HepG2 (cell line): Measurements from ENCODE around the gene BAIAP2L1. TPM values are rescaled to one million over a fixed set of nuclear protein-coding genes. Genes with fewer than 3 reads are reported as not detected.

ENCODE experiments used
- CBX1 ChIP-seq: IDR thresholded peaks from one replicate; pipeline ENCODE4 v1.6.1; 2016; ENCODE audit warnings: antibody characterized with exemption, low read depth
- GATAD1 ChIP-seq: IDR thresholded peaks from 2 replicates; pipeline ENCODE4 v1.6.1; 2016; ENCODE audit warnings: missing genetic modification reagents, missing compliant biosample characterization
- MIXL1 ChIP-seq: IDR thresholded peaks from 2 replicates; pipeline ENCODE4 v1.6.1; 2016
- NRL ChIP-seq: sonication (generic); formaldehyde crosslinking; IDR thresholded peaks from 2 replicates; pipeline ENCODE4 v1.5.0; 2020; ENCODE audit warnings: missing genetic modification reagents, mild to moderate bottlenecking, moderate library complexity, borderline replicate concordance
- POLR2G ChIP-seq: fragments of 200-400 bp; formaldehyde crosslinking; IDR thresholded peaks from 2 replicates; pipeline ENCODE4 v1.6.1; 2018; ENCODE audit warnings: mild to moderate bottlenecking, low read depth, low read length, moderate library complexity
- RARG ChIP-seq: sonication (generic); formaldehyde crosslinking; IDR thresholded peaks from 2 replicates; pipeline ENCODE4 v1.4.0; 2020; ENCODE audit warnings: low read depth, mild to moderate bottlenecking, missing genetic modification reagents
- RFX3 ChIP-seq: IDR thresholded peaks from 2 replicates; pipeline ENCODE4 v1.6.1; 2016; ENCODE audit warnings: missing biosample characterization, missing genetic modification reagents
- TCF12 ChIP-seq, 2 experiments: fragments of 450-650 bp in 1 of 2; sonication (generic) in 1 of 2; formaldehyde crosslinking in 1 of 2; IDR thresholded peaks; 2 replicates each; pipeline versions ENCODE4 v1.6.1 to v1.8.0; 2017 to 2022; ENCODE audit warnings: antibody characterized with exemption in 1 of 2, mild to moderate bottlenecking in 1 of 2, missing genetic modification reagents in 1 of 2, moderate library complexity in 1 of 2
- YY1 ChIP-seq: IDR thresholded peaks from 2 replicates; pipeline ENCODE4 v1.6.1; 2011; ENCODE audit warnings: low read length, low read depth, moderate library complexity, mild to moderate bottlenecking; ENCODE audit not compliant: insufficient read depth, insufficient replicate concordance
- ZNF121 ChIP-seq: sonication (generic); formaldehyde crosslinking; IDR thresholded peaks from 2 replicates; pipeline ENCODE4 v1.5.0; 2020; ENCODE audit warnings: mild to moderate bottlenecking, missing genetic modification reagents
- ZNF260 ChIP-seq: sonication (generic); formaldehyde crosslinking; IDR thresholded peaks from 2 replicates; pipeline ENCODE4 v1.4.0; 2020; ENCODE audit warnings: missing genetic modification reagents, low read depth, mild to moderate bottlenecking, borderline replicate concordance
- ZNF367 ChIP-seq: sonication (generic); formaldehyde crosslinking; IDR thresholded peaks from 2 replicates; pipeline ENCODE4 v1.4.0; 2020; ENCODE audit warnings: missing genetic modification reagents, borderline replicate concordance
- ZNF460 ChIP-seq: sonication (generic); formaldehyde crosslinking; IDR thresholded peaks from 2 replicates; pipeline ENCODE4 v1.5.1; 2020; ENCODE audit warnings: missing genetic modification reagents, mild to moderate bottlenecking, borderline replicate concordance
- ZNF543 ChIP-seq: sonication (generic); formaldehyde crosslinking; IDR thresholded peaks from 2 replicates; pipeline ENCODE4 v1.4.0; 2020; ENCODE audit warnings: mild to moderate bottlenecking, missing genetic modification reagents
- ZNF558 ChIP-seq: sonication (generic); formaldehyde crosslinking; IDR thresholded peaks from 2 replicates; pipeline ENCODE4 v1.9.0; 2022; ENCODE audit warnings: mild to moderate bottlenecking, missing genetic modification reagents, borderline replicate concordance
- ZNF772 ChIP-seq: sonication (generic); formaldehyde crosslinking; IDR thresholded peaks from 2 replicates; pipeline ENCODE4 v1.5.0; 2020; ENCODE audit warnings: mild to moderate bottlenecking, missing genetic modification reagents
- ZNF816 ChIP-seq: sonication (generic); formaldehyde crosslinking; IDR thresholded peaks from 2 replicates; pipeline ENCODE4 v1.8.0; 2022; ENCODE audit warnings: missing genetic modification reagents, mild to moderate bottlenecking, borderline replicate concordance
- polyA plus RNA-seq, 8 experiments: library from polyadenylated mRNA; depleted of rRNA in 3 of 8; stranded (reverse) in 7 of 8; unstranded in 1 of 8; fragments of >200 nt; fragmentation: Illumina TruSeq in 4 of 8; extraction: Trizol in 4 of 8; gene quantifications; 2 replicates each; pipeline versions ENCODE4 v1.2.1 to v1.2.3, GENCODE V29; 2011 to 2016; ENCODE audit warnings: low read depth in 4 of 8, missing spikeins in 1 of 8, mixed read lengths in 1 of 8; ENCODE audit not compliant: insufficient read depth in 1 of 8
- total RNA-seq, 5 experiments: library from RNA; depleted of rRNA; stranded (reverse); fragments of >200 nt; fragmentation: Illumina TruSeq; extraction: Trizol; gene quantifications; 2 replicates each; pipeline ENCODE4 v1.2.3, GENCODE V29; 2016; ENCODE audit warnings: low read depth in 1 of 5
- TF ChIP-seq, protein P1 (sequence below): sonication (generic); formaldehyde crosslinking; conservative IDR thresholded peaks from 2 replicates; pipeline ENCODE4 v1.8.0; 2022; ENCODE audit warnings: mild to moderate bottlenecking, moderate library complexity, missing genetic modification reagents
- TF ChIP-seq, protein P2 (sequence below): sonication (generic); formaldehyde crosslinking; IDR thresholded peaks from 2 replicates; pipeline ENCODE4 v1.5.0; 2020; ENCODE audit warnings: missing genetic modification reagents
- TF ChIP-seq, protein P3 (sequence below): sonication (generic); formaldehyde crosslinking; IDR thresholded peaks from 2 replicates; pipeline ENCODE4 v1.5.1; 2020; ENCODE audit warnings: missing genetic modification reagents, mild to moderate bottlenecking, borderline replicate concordance
- TF ChIP-seq, protein P4 (sequence below): sonication (generic); formaldehyde crosslinking; IDR thresholded peaks from 2 replicates; pipeline ENCODE4 v1.4.0; 2020; ENCODE audit warnings: mild to moderate bottlenecking, missing genetic modification reagents
- TF ChIP-seq, protein P5 (sequence below): IDR thresholded peaks from 2 replicates; pipeline ENCODE4 v1.6.1; 2016; ENCODE audit warnings: low read depth, borderline replicate concordance

The BAIAP2L1 gene
- total and polyA plus RNA-seq, 2 of the 13 experiments (the other 11 are each of a cell fraction or from before 2014, with no cell fraction given), result 13.0 to 21.5 TPM

DNA sequence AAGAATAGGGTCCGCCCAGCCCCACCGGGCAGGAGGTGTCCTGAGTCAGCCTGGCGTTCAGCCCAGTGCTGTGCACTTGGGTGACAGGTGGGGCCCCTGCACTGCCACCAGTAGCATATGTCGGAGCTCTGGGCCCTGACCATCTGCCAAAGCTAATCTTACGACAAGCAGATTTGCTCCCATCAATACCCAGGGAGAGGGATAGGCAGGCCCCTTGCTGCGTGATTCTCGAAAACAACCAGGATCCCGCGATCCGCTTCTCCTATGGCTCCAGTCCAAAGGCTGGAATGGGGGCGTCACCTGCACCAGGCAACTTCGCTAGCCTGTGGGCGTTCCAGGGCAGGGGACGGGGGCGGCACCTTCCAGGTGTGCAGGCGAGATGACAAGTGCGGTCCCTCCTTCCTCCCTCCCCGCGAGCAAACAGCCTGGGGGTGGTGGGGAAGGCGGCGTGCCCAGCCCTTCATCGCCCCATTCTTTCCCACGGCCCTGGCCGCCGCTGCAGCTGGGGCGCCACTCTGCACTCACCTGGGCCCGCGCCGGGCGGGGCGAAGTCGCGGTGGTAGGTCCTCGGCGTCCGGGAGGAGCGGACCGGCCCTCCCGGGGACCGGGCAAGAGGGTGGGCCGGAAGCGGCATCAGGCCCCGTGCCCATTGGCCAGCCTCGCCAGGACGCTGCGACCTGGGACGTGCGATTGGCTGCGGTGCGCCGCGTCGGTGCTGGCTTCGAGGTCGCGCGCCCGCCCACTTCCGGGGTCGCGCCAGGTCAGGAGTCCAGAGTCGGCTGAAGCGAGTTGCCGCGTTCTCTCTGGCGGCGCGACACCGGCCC is 149.1 kb downstream of the BAIAP2L1 start, which contains the start of gene TECPR1 (continued):
- TF ChIP-seq, protein P1, sequence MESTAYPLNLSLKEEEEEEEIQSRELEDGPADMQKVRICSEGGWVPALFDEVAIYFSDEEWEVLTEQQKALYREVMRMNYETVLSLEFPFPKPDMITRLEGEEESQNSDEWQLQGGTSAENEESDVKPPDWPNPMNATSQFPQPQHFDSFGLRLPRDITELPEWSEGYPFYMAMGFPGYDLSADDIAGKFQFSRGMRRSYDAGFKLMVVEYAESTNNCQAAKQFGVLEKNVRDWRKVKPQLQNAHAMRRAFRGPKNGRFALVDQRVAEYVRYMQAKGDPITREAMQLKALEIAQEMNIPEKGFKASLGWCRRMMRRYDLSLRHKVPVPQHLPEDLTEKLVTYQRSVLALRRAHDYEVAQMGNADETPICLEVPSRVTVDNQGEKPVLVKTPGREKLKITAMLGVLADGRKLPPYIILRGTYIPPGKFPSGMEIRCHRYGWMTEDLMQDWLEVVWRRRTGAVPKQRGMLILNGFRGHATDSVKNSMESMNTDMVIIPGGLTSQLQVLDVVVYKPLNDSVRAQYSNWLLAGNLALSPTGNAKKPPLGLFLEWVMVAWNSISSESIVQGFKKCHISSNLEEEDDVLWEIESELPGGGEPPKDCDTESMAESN (CRISPR knock-in tag), result no peak
- TF ChIP-seq GATAD1, result peak; percentile 90
- TF ChIP-seq, protein P2, sequence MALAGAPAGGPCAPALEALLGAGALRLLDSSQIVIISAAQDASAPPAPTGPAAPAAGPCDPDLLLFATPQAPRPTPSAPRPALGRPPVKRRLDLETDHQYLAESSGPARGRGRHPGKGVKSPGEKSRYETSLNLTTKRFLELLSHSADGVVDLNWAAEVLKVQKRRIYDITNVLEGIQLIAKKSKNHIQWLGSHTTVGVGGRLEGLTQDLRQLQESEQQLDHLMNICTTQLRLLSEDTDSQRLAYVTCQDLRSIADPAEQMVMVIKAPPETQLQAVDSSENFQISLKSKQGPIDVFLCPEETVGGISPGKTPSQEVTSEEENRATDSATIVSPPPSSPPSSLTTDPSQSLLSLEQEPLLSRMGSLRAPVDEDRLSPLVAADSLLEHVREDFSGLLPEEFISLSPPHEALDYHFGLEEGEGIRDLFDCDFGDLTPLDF (CRISPR knock-in tag), result peak; percentile 45; the same call in 1 of the 2 replicates
- TF ChIP-seq, protein P3, sequence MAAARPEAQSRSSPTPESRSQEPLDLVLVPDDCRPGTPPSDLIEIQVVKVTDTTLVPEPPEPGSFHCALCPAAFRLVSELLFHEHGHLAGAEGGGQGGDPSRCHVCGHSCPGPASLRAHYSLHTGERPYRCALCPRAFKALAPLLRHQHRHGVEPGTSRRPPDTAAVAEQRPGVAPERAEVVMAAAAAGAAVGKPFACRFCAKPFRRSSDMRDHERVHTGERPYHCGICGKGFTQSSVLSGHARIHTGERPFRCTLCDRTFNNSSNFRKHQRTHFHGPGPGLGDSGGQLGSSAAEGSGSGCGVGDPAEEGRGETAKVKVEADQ, result 0 out of 2 replicates have a peak, but pooled peaks have one; percentile 51
- no peak for TF ChIP-seq ZNF816 (CRISPR knock-in tag)
- TF ChIP-seq ZNF460 (CRISPR knock-in tag), result no peak
- no peak for TF ChIP-seq NRL (CRISPR knock-in tag)
- no peak; the same call in 1 of the 2 replicates for TF ChIP-seq MIXL1 (CRISPR knock-in tag)
- 0 out of 2 replicates have a peak, but pooled peaks have one; percentile 16 for TF ChIP-seq ZNF772 (CRISPR knock-in tag)
- no peak for TF ChIP-seq ZNF121
- no peak for TF ChIP-seq RFX3 (CRISPR knock-in tag)
- TF ChIP-seq RARG, result 0 out of 2 replicates have a peak, but pooled peaks have one; percentile 22
- TF ChIP-seq ZNF558, result peak; percentile 27; the same call in 1 of the 2 replicates
- no peak for TF ChIP-seq CBX1
- peak; percentile 83 for TF ChIP-seq POLR2G
- no peak for TF ChIP-seq ZNF260
- TF ChIP-seq, protein P4, sequence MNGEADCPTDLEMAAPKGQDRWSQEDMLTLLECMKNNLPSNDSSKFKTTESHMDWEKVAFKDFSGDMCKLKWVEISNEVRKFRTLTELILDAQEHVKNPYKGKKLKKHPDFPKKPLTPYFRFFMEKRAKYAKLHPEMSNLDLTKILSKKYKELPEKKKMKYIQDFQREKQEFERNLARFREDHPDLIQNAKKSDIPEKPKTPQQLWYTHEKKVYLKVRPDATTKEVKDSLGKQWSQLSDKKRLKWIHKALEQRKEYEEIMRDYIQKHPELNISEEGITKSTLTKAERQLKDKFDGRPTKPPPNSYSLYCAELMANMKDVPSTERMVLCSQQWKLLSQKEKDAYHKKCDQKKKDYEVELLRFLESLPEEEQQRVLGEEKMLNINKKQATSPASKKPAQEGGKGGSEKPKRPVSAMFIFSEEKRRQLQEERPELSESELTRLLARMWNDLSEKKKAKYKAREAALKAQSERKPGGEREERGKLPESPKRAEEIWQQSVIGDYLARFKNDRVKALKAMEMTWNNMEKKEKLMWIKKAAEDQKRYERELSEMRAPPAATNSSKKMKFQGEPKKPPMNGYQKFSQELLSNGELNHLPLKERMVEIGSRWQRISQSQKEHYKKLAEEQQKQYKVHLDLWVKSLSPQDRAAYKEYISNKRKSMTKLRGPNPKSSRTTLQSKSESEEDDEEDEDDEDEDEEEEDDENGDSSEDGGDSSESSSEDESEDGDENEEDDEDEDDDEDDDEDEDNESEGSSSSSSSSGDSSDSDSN (CRISPR knock-in tag), result peak; percentile 71
- 0 out of 2 replicates have a peak, but pooled peaks have one; percentile 53 for TF ChIP-seq ZNF367 (CRISPR knock-in tag)
- peak; percentile 20 for TF ChIP-seq YY1
- TF ChIP-seq ZNF543 (CRISPR knock-in tag), result 0 out of 2 replicates have a peak, but pooled peaks have one; percentile 50
- no peak for TF ChIP-seq TCF12 (IDR thresholded peaks at IDR 0.05)
- peak; percentile 70; the same call in 1 of the 2 replicates for TF ChIP-seq TCF12 (CRISPR knock-in tag; IDR thresholded peaks at IDR 0.05)
- TF ChIP-seq, protein P5, sequence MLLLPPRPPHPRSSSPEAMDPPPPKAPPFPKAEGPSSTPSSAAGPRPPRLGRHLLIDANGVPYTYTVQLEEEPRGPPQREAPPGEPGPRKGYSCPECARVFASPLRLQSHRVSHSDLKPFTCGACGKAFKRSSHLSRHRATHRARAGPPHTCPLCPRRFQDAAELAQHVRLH (CRISPR knock-in tag), result peak; percentile 44; the same call in 1 of the 2 replicates
